Naive thymus-derived CD8-positive, alpha-beta T cell (primary cell): ENCODE measurements around the gene RANBP1. TPM values are rescaled to one million over a fixed set of nuclear protein-coding genes. Genes with fewer than 3 reads are reported as not detected.
A peak's percentile ranks its signal among the peaks of the same experiment; 100 is the strongest.
"Not testable (repeated sequence)": the region's sequence is repeated elsewhere in the genome, so short reads cannot be mapped to it uniquely, and the experiment has no call there.

Experiments used
- ATAC-seq, 2 donors: fragments of 150-1000 bp; cut with Tn5 transposase in 1 of 2; sonication (Bioruptor Pico), chemical (Tn5 transposase) in 1 of 2; 1 replicate in 1 of 2; 2 replicates in 1 of 2; pipeline ENCODE4 v1.10.0; 2021; ENCODE audit warnings: mild to moderate bottlenecking in 2 of 2, moderate library complexity in 2 of 2
- POLR2A ChIA-PET: fragments of 350-600 bp; sonication (Branson Sonifier 250); formaldehyde crosslinking; loops from one replicate; lab custom pipeline; 2021; ENCODE audit warnings: antibody characterized with exemption; lab: Charles Lee
- DNase-seq, 10 donors: peaks; one replicate each; pipeline versions ENCODE4 v3.0.0 to v3.0.0-alpha.2; 2020 to 2022
- H3K27ac Mint-ChIP-seq, 10 donors: one replicate each; pipeline ENCODE4 v1.8.0; 2020 to 2022; ENCODE audit warnings: mild to moderate bottlenecking in 10 of 10, mixed read lengths in 10 of 10, moderate library complexity in 4 of 10, inconsistent platforms in 1 of 10
- H3K27me3 Mint-ChIP-seq, 5 donors: one replicate each; pipeline ENCODE4 v1.8.0; 2021 to 2022; ENCODE audit warnings: mixed read lengths in 5 of 5
- H3K36me3 Mint-ChIP-seq, 3 donors: one replicate each; pipeline ENCODE4 v1.8.0; 2020 to 2022; ENCODE audit warnings: mixed read lengths in 3 of 3, mild to moderate bottlenecking in 2 of 3, inconsistent platforms in 1 of 3
- H3K4me1 Mint-ChIP-seq, 4 donors: one replicate each; pipeline ENCODE4 v1.8.0; 2021 to 2022; ENCODE audit warnings: mixed read lengths in 4 of 4
- H3K4me3 Mint-ChIP-seq, 10 donors: one replicate each; pipeline ENCODE4 v1.8.0; 2020 to 2022; ENCODE audit warnings: mild to moderate bottlenecking in 10 of 10, mixed read lengths in 10 of 10, moderate library complexity in 6 of 10, inconsistent platforms in 1 of 10
- H3K9me3 Mint-ChIP-seq, 9 donors: one replicate each; pipeline ENCODE4 v1.8.0; 2020 to 2022; ENCODE audit warnings: mixed read lengths in 9 of 9, mild to moderate bottlenecking in 3 of 9, inconsistent platforms in 1 of 9, moderate library complexity in 1 of 9
- polyA plus RNA-seq, 3 donors: library from polyadenylated mRNA; unstranded; fragments of 300-500 nt; fragmentation: Illumina TruSeq; gene quantifications; one replicate each; pipeline ENCODE4 v1.2.3, GENCODE V29; 2021
- total RNA-seq, 8 experiments: library from RNA in 2 of 8; stranded (reverse) in 2 of 8; gene quantifications; one replicate each; pipeline ENCODE4 v1.2.3 and lab custom pipeline; 2021 to 2026

Gene RANBP1
- total and polyA plus RNA-seq, 5 experiments from 2014 or later: 64.0 to 106 (median 72.5) TPM

- DNase-seq: no peak
- no peaks in the 10 kb centered on the region for H3K36me3 Mint-ChIP-seq
Observed at GRCh38 chr22:20155330-20156041, 39.6 kb downstream of the RANBP1 start.

DNA sequence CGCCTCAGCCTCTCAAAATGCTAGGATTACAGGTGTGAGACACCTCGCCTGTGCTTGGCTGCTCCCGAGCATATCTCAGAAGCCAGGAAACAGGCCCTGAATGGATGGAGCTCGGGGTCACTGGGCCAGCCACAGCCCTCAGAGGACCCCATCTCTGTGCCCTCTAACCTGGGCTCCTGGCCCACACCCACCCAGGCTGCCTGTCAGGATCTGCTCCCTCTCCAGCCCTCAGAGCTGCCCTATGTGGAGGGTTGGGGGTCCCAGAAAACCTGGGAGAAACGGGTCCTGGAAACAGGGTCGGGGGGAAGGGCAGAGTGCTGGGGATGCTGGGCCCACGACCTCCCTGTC is 40.1 kb downstream of the RANBP1 start:
- H3K4me1 Mint-ChIP-seq: peaks cover 2 to 6% (median 4%) of the 10 kb centered on the region in 4 donors
- H3K36me3 Mint-ChIP-seq: no peaks in the 10 kb centered on the region
- DNase-seq (no peak), ATAC-seq (no peak)
- H3K4me3 Mint-ChIP-seq: no peak overlapping the region
- POLR2A ChIA-PET: no interaction called here
- no peak overlapping the region for H3K27ac Mint-ChIP-seq
- H3K9me3 Mint-ChIP-seq: no peaks in the 10 kb centered on the region
- H3K27me3 Mint-ChIP-seq: peaks cover 0 to 6% (median 0%) of the 10 kb centered on the region in 5 donors

More at GRCh38 chr22:20155330-20156041, 39.6 kb downstream of the RANBP1 start:
- Mint-ChIP-seq H3K27me3 (peaks cover 0 to 6% (median 0%) of the 10 kb centered on the region in 5 donors), H3K4me3 (no peak overlapping the region), H3K27ac (no peak overlapping the region), H3K4me1 (peaks cover 2 to 6% (median 4%) of the 10 kb centered on the region in 4 donors), H3K9me3 (no peaks in the 10 kb centered on the region)
- no peak for ATAC-seq
- POLR2A ChIA-PET: no interaction called here

DNA sequence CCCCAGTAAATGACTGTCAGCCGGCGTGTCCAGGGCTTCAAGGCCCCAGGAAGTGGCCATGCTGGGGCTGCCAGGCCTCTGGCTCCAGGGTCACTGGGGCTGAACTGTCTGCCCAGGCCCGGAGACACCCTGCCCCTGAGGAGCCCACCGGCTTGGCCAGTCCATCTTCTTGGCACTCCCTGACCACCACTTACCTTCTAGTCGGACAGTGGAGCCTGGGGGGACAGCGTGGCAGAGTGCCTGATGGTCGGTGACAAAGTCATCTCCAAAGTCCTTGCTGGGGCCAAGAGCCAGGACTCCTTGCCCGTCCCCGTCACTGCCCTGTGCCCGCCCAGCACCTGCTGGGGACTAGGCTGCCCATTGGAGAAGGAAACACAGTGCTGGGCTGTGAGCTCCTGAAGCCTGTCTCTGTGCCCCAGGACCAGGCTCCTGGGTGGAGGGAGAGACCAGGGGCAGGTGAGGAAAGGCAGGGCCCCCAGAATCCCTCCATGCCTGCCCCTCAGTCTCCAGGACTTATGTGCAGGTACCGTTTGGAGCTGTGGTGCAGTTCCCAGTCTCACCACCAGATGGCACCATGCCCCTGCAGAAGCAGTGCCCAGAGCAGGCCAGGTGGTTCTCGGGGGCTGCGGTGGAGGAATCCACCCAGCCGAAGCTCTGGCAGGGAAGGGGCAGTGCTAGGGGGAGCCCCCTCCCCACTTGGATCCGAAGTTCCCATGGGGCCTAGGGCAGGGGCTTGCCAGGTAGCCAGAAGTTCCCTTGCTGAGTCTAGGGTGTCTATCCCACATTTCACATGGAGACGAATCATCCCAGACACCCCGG is 40.9 kb downstream of the RANBP1 start:
- POLR2A ChIA-PET: interaction anchor here (0.7 to 1.3 kb wide), 5 partner anchors 64 to 163 kb away, joined by 3 to 7 read pairs (median 3); partner anchors contain the start of gene DGCR6L
- peak overlapping the region in 5 of 10 donors; percentile 20 to 37 (median 24) for H3K27ac Mint-ChIP-seq
- H3K27me3 Mint-ChIP-seq: peaks cover 0 to 6% (median 0%) of the 10 kb centered on the region in 5 donors
- H3K4me3 Mint-ChIP-seq: peak overlapping the region in 3 of 10 donors; percentile 19 to 38 (median 22)
- DNase-seq: peak; percentile 77 to 95 (median 86)
- H3K36me3 Mint-ChIP-seq: no peaks in the 10 kb centered on the region
- ATAC-seq: peak; percentile 95 to 98
- no peaks in the 10 kb centered on the region for H3K9me3 Mint-ChIP-seq
- H3K4me1 Mint-ChIP-seq: peaks cover 2 to 6% (median 4%) of the 10 kb centered on the region in 4 donors

DNA sequence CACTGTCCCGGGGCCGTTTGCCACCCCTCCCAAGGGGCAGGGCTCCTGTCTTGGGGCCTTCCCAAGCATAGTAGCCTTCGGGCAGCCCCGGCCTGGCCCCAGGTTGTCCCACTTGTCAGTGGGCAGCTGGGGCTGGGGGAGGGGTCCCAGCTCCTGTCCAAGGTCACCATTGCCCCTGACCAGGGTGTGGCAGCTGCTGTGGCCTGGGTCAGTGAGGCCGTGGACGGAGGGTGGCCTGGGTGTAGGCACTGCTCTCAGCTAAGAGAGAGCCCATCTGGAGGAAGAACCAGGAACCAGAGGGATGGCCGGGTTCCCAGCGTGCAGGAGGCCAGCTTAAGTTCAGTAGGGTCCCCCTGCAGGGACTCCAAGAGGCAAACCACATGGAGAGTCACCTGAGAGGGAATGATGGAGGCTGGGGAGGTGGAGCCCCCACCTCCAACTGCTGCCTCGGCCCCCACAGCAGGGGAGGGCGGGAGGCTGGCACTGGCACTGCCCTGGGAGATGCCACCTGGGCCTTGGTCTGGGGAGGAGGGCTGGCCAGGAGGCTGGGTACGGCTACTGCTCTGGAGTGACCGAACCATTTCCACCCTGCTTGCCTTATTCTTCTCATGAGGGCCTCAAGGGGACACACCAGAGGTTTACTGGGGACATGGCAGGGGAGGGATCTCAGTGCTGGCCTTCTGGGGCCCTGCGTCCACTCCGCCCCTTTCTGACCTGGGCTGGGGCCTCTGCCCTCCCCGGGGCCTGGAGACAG is 41.7 kb downstream of the RANBP1 start:
- peaks cover 2 to 6% (median 4%) of the 10 kb centered on the region in 4 donors for H3K4me1 Mint-ChIP-seq
- no peaks in the 10 kb centered on the region for H3K9me3 Mint-ChIP-seq
- H3K27ac Mint-ChIP-seq: peak overlapping the region in 1 of 10 donors; percentile 31
- no peaks in the 10 kb centered on the region for H3K36me3 Mint-ChIP-seq
- H3K27me3 Mint-ChIP-seq: peaks cover 0 to 6% (median 0%) of the 10 kb centered on the region in 5 donors
- DNase-seq: no peak
- no peak for ATAC-seq
- H3K4me3 Mint-ChIP-seq: no peak overlapping the region
- POLR2A ChIA-PET: interaction anchor here (0.7 to 1.3 kb wide), 5 partner anchors 65 to 162 kb away, joined by 3 to 7 read pairs (median 3); partner anchors contain the start of gene DGCR6L

DNA sequence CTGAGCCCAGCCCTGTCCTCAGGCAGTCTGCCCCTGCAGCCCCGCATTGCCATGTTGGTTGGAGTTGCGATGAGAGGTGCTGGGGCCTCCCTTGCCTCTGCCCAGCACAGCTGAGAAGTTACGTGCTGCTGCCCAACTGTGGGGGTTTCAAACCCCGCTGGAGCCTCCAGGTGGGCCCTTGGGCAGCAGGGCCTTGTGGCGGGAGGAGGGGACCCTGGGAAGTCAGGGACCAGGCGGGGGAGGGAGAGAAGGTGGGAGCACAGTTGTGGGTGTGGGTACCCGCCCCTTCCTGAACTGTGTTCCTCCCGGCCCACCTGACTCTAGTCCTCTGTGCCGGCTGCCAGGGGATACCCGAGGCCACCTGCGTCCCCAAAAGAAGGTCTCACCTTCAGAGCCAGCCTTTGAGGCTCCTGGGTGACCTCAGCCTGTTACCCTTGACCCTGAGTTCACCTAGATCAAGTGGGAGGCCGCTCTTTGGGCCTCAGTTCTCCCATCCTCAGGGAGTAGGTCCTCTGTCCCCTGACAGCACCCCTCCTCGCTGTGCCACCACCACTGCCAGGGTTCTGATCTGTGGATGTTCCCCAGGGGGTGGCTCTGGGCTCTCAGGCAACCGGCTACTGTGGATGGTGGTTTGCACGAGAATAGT is 42.6 kb downstream of the RANBP1 start:
- no peak overlapping the region for H3K4me3 Mint-ChIP-seq
- no peaks in the 10 kb centered on the region for H3K9me3 Mint-ChIP-seq
- peak overlapping the region in 1 of 10 donors; percentile 84 for H3K27ac Mint-ChIP-seq
- POLR2A ChIA-PET: no interaction called here
- H3K27me3 Mint-ChIP-seq: peaks cover 0 to 6% (median 0%) of the 10 kb centered on the region in 5 donors
- DNase-seq (no peak), ATAC-seq (no peak)
- H3K36me3 Mint-ChIP-seq: no peaks in the 10 kb centered on the region
- peaks cover 2 to 6% (median 4%) of the 10 kb centered on the region in 4 donors for H3K4me1 Mint-ChIP-seq

DNA sequence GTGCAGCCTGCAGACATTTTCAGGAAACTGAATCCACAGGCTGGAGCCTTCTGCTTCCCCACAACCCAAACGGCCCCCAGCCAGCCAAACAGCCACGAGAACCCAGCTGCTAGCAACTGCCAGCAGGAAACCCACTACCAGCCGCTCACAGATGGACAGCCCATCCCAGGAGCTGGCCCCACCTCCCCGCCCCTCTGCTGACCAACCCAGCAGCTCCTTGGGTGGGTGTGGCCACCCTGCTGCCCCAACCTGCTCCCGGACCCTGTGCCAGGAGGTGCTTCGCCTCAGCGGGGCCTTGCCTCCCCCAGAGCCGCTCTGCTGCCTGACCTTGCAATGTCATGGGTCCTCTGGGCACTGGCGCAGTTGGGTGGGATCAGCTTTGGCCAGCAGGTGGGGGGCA is 43.2 kb downstream of the RANBP1 start:
- ATAC-seq (no peak), DNase-seq (no peak)
- H3K36me3 Mint-ChIP-seq: no peaks in the 10 kb centered on the region
- peaks cover 2 to 6% (median 4%) of the 10 kb centered on the region in 4 donors for H3K4me1 Mint-ChIP-seq
- H3K27me3 Mint-ChIP-seq: peaks cover 0 to 6% (median 0%) of the 10 kb centered on the region in 5 donors
- H3K27ac Mint-ChIP-seq: peak overlapping the region in 1 of 10 donors; percentile 84
- POLR2A ChIA-PET: no interaction called here
- no peak overlapping the region for H3K4me3 Mint-ChIP-seq
- H3K9me3 Mint-ChIP-seq: no peaks in the 10 kb centered on the region

GRCh38 chr22:20159531-20159930 is 43.6 kb downstream of the RANBP1 start:
- H3K9me3 Mint-ChIP-seq, DNase-seq, H3K4me1 Mint-ChIP-seq, H3K36me3 Mint-ChIP-seq, POLR2A ChIA-PET, ATAC-seq, H3K4me3 Mint-ChIP-seq, H3K27me3 Mint-ChIP-seq: not testable (repeated sequence)
- peak overlapping the region in 1 of 10 donors; percentile 28 for H3K27ac Mint-ChIP-seq

DNA sequence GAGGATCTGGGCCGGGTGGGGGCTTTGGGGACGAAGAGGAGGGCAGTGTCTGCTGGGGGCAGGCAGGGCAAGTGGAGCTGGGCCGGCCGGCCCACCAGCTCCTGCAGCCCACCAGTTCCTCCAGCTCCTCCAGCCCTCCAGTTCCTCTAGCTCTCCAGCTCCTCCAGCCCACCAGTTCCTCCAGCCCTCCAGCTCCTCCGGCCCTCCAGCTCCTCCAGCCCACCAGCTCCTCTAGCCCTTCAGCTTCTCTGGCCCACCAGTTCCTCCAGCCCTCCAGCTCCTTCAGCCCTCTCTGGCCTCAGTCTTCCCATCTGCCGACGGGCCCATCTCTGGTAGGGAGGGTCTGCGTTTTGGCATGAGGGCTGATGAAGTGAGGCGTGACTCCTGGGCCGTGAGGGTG is 44.1 kb downstream of the RANBP1 start:
- H3K4me1 Mint-ChIP-seq: peaks cover 4 to 6% (median 6%) of the 10 kb centered on the region in 4 donors
- POLR2A ChIA-PET: no interaction called here
- no peaks in the 10 kb centered on the region for H3K36me3 Mint-ChIP-seq
- H3K9me3 Mint-ChIP-seq: no peaks in the 10 kb centered on the region
- DNase-seq (no peak), ATAC-seq (no peak)
- no peak overlapping the region for H3K27ac Mint-ChIP-seq
- no peak overlapping the region for H3K4me3 Mint-ChIP-seq
- peaks cover 0 to 6% (median 0%) of the 10 kb centered on the region in 5 donors for H3K27me3 Mint-ChIP-seq

GRCh38 chr22:20164863-20165262 is 49.0 kb downstream of the RANBP1 start:
- H3K4me1 Mint-ChIP-seq: peaks cover 0 to 3% (median under 1%) of the 10 kb centered on the region in 4 donors
- no peak overlapping the region for H3K4me3 Mint-ChIP-seq
- no peaks in the 10 kb centered on the region for H3K36me3 Mint-ChIP-seq
- H3K27me3 Mint-ChIP-seq: no peaks in the 10 kb centered on the region
- POLR2A ChIA-PET: no interaction called here
- no peak overlapping the region for H3K27ac Mint-ChIP-seq
- no peaks in the 10 kb centered on the region for H3K9me3 Mint-ChIP-seq
- ATAC-seq: no peak
- no peak for DNase-seq

DNA sequence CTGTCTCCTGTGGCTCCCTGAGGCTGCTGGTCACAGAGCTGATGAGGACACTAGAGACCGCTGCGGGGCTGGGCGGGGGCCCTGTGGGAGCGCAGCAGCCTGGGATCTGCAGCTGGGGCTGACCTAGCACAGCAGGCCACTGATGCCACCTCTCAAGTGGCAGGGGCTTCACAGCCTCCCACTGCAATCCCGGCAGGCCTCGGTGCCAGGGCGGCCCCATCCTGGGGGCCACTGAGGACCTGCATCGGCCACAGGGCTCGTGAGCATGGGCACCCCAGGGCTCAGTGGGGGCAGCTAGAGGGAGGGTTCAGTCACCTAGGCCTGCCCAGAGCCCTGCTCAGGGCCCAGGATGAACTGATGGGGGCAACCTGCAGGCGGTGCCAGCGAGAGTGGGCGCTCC is 49.5 kb downstream of the RANBP1 start:
- DNase-seq (no peak), ATAC-seq (no peak)
- Mint-ChIP-seq H3K27me3 (no peaks in the 10 kb centered on the region), H3K27ac (no peak overlapping the region), H3K4me1 (peaks cover 0 to 3% (median under 1%) of the 10 kb centered on the region in 4 donors), H3K4me3 (no peak overlapping the region), H3K36me3 (no peaks in the 10 kb centered on the region), H3K9me3 (no peaks in the 10 kb centered on the region)
- POLR2A ChIA-PET: no interaction called here

DNA sequence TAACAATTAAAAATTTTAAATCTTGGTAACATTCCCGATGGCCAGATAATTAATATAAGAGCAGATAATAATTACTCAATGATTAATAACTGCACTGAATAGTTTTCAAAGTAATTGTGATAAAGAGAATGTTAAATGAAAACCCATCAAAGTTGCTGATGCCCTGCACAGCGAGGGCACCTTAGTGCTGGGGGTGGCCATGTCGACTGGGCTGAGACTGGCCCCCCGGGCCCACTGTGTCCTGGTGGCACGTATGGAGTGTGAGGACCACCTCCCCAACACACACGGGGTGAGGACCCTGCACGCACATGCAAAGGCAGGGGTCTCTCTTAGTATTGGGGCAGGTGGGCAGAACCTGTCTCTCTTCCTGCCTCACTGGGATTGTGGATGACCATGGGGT is 50.0 kb downstream of the RANBP1 start:
- POLR2A ChIA-PET: no interaction called here
- H3K4me1 Mint-ChIP-seq: peaks cover 0 to 3% (median under 1%) of the 10 kb centered on the region in 4 donors
- no peak for ATAC-seq
- H3K9me3 Mint-ChIP-seq: no peaks in the 10 kb centered on the region
- no peak overlapping the region for H3K4me3 Mint-ChIP-seq
- H3K27me3 Mint-ChIP-seq: no peaks in the 10 kb centered on the region
- no peaks in the 10 kb centered on the region for H3K36me3 Mint-ChIP-seq
- DNase-seq: no peak
- H3K27ac Mint-ChIP-seq: no peak overlapping the region

DNA sequence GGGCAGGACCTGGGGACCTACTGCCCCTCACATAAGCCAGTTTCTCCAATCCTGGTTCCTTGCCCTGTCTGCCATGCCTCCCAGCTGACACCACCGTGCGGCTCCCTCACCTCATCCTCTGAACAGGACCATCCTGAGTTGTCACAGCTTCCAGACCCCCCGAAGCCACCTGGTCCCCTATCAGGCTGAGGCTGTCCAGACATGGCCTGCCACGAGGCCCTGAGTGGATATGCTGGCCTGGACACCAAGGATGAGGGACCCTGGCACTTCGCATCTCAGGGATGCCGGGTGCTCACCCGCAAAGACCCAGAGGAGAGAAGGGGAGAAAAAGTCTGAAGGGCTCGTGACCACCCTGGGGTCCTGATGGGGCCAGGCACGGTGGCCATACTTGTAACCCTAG is 50.8 kb downstream of the RANBP1 start:
- H3K27ac Mint-ChIP-seq: peak overlapping the region in 2 of 10 donors; percentile 34 to 80
- POLR2A ChIA-PET: no interaction called here
- no peaks in the 10 kb centered on the region for H3K36me3 Mint-ChIP-seq
- DNase-seq (no peak), ATAC-seq (no peak)
- no peak overlapping the region for H3K4me3 Mint-ChIP-seq
- H3K27me3 Mint-ChIP-seq: no peaks in the 10 kb centered on the region
- H3K4me1 Mint-ChIP-seq: peaks cover 0 to 3% (median 1%) of the 10 kb centered on the region in 4 donors
- H3K9me3 Mint-ChIP-seq: no peaks in the 10 kb centered on the region
